Astrocyte of the cerebellum (primary cell): ENCODE results near the gene AKT2.

Source experiments
- DNase-seq: peaks from one replicate; pipeline ENCODE4 v3.0.0-alpha.2; 2011; ENCODE audit warnings: low read depth
- H3K4me3 ChIP-seq: 2 replicates; pipeline ENCODE4 v1.5.1; 2011; ENCODE audit warnings: mild to moderate bottlenecking, low read depth, low read length, moderate library complexity
- CTCF ChIP-seq: IDR thresholded peaks from 2 replicates; pipeline ENCODE4 v1.5.1; 2012; ENCODE audit warnings: low read length, low read depth, moderate library complexity, mild to moderate bottlenecking; ENCODE audit errors: missing control alignments
- in situ Hi-C: cut with HindIII; loops from 2 replicates; pipeline ENCODE4 v1.10.0; 2017; ENCODE audit warnings: low sequenced_read_pairs

Gene AKT2

GRCh38 chr19:40239415-40240226, 45.5 kb downstream of the AKT2 start:
- no peak for DNase-seq
- in situ Hi-C loops: no loop called here
- no peak overlapping the region for H3K4me3 ChIP-seq
- TF ChIP-seq CTCF: no peak

GRCh38 chr19:40238775-40239174, 46.4 kb downstream of the AKT2 start:
- in situ Hi-C loops: no loop called here
- no peak for TF ChIP-seq CTCF
- H3K4me3 ChIP-seq: no peak overlapping the region
- no peak for DNase-seq

GRCh38 chr19:40237791-40238190, 47.4 kb downstream of the AKT2 start:
- TF ChIP-seq CTCF: no peak
- H3K4me3 ChIP-seq: no peak overlapping the region
- DNase-seq: no peak
- in situ Hi-C loops: no loop called here

- DNase-seq: no peak
- no peak for TF ChIP-seq CTCF
- in situ Hi-C loops: no loop called here
- no peak overlapping the region for H3K4me3 ChIP-seq
Observed at GRCh38 chr19:40236366-40236765, 48.8 kb downstream of the AKT2 start.

- no peak for TF ChIP-seq CTCF
- no peak for DNase-seq
- in situ Hi-C loops: no loop called here
- no peak overlapping the region for H3K4me3 ChIP-seq
Observed at GRCh38 chr19:40236026-40236355, 49.2 kb downstream of the AKT2 start.

GRCh38 chr19:40235238-40236025, 49.7 kb downstream of the AKT2 start:
- no peak for DNase-seq
- in situ Hi-C loops: no loop called here
- H3K4me3 ChIP-seq: no peak overlapping the region
- peak; percentile 25 for TF ChIP-seq CTCF
